Endodermal cell (in vitro differentiated cells): ENCODE data around the gene ZNF512. TPM values are rescaled to one million over a fixed set of nuclear protein-coding genes. Genes with fewer than 3 reads are reported as not detected.

Experiments used
- DNase-seq: peaks from one replicate; pipeline ENCODE4 v3.0.0-alpha.2; 2017
- H3K27ac ChIP-seq: 2 replicates; pipeline ENCODE4 v1.5.1; 2013; ENCODE audit warnings: mild to moderate bottlenecking, low read depth, low read length, moderate library complexity
- H3K27me3 ChIP-seq: 2 replicates; pipeline ENCODE4 v1.6.1; 2013; ENCODE audit warnings: mild to moderate bottlenecking, low read length, moderate library complexity; ENCODE audit not compliant: insufficient read depth, control insufficient read depth, poor library complexity, severe bottlenecking
- H3K36me3 ChIP-seq: 2 replicates; pipeline ENCODE4 v1.7.0; 2013; ENCODE audit warnings: mild to moderate bottlenecking, low read length, moderate library complexity; ENCODE audit not compliant: control insufficient read depth, insufficient read depth
- H3K4me1 ChIP-seq: one replicate; pipeline ENCODE4 v1.7.0; 2013; ENCODE audit warnings: low read length; ENCODE audit not compliant: control insufficient read depth, insufficient read depth
- H3K4me3 ChIP-seq: 2 replicates; pipeline ENCODE4 v1.5.1; 2013; ENCODE audit warnings: mild to moderate bottlenecking, low read length, moderate library complexity
- H3K9ac ChIP-seq: 2 replicates; pipeline ENCODE4 v1.6.1; 2013; ENCODE audit warnings: mild to moderate bottlenecking, low read length, moderate library complexity; ENCODE audit not compliant: poor library complexity, severe bottlenecking; ENCODE audit errors: extremely low read depth
- H3K9me3 ChIP-seq: 2 replicates; pipeline ENCODE4 v1.6.1; 2013; ENCODE audit warnings: mild to moderate bottlenecking, low read length, moderate library complexity; ENCODE audit not compliant: control insufficient read depth
- H3K27ac Mint-ChIP-seq: 2 replicates; pipeline ENCODE4 v1.8.0; 2020; ENCODE audit warnings: mixed read lengths
- H3K27me3 Mint-ChIP-seq: 2 replicates; pipeline ENCODE4 v1.8.0; 2021; ENCODE audit warnings: mild to moderate bottlenecking, mixed read lengths; ENCODE audit not compliant: insufficient read depth
- H3K36me3 Mint-ChIP-seq: 2 replicates; pipeline ENCODE4 v1.8.0; 2020; ENCODE audit warnings: low read depth, mixed read lengths
- H3K4me1 Mint-ChIP-seq: 2 replicates; pipeline ENCODE4 v1.8.0; 2020; ENCODE audit warnings: mixed read lengths
- H3K4me3 Mint-ChIP-seq: 2 replicates; pipeline ENCODE4 v1.8.0; 2020; ENCODE audit warnings: mild to moderate bottlenecking, moderate library complexity, mixed read lengths
- H3K9me3 Mint-ChIP-seq: 2 replicates; pipeline ENCODE4 v1.8.0; 2020; ENCODE audit warnings: mild to moderate bottlenecking, mixed read lengths
- WGBS, 2 experiments: methylation state at CpG; one replicate each; pipeline versions ENCODE4 v1.1.5 to v1.1.7; 2013; ENCODE audit warnings: missing lambda C conversion rate in 2 of 2, mixed read lengths in 1 of 2; ENCODE audit not compliant: insufficient coverage in 1 of 2, insufficient read length in 1 of 2; 5-methylcytosine and 5-hydroxymethylcytosine counted together
- total RNA-seq, 2 donors: library from RNA; stranded (reverse); fragmentation: NEBNext Ultra II Directional in 1 of 2; extraction: Animal tissue kit (Norgen Biotek cat#: 25700) in 1 of 2; gene quantifications; 2 replicates in 1 of 2; 3 replicates in 1 of 2; pipeline ENCODE4 v1.2.1, GENCODE V29; 2021
- TF ChIP-seq, protein P1 (sequence below): fragments of 200-600 bp; sonication (generic); conservative IDR thresholded peaks from 2 replicates; pipeline ENCODE4 v1.5.0; 2021; ENCODE audit warnings: antibody characterized with exemption, mild to moderate bottlenecking

Gene ZNF512
- total RNA-seq, 2 donors from 2014 or later, result 29.3 to 36.7 TPM

- no peak for DNase-seq
- Histone ChIP-seq H3K27ac (no peak overlapping the region), H3K4me1 (no peaks in the 10 kb centered on the region), H3K4me3 (no peak overlapping the region), H3K9ac (no peak overlapping the region), H3K36me3 (no peaks in the 10 kb centered on the region), H3K27me3 (peaks cover 17% of the 10 kb centered on the region), H3K9me3 (no peaks in the 10 kb centered on the region)
- TF ChIP-seq, protein P1, sequence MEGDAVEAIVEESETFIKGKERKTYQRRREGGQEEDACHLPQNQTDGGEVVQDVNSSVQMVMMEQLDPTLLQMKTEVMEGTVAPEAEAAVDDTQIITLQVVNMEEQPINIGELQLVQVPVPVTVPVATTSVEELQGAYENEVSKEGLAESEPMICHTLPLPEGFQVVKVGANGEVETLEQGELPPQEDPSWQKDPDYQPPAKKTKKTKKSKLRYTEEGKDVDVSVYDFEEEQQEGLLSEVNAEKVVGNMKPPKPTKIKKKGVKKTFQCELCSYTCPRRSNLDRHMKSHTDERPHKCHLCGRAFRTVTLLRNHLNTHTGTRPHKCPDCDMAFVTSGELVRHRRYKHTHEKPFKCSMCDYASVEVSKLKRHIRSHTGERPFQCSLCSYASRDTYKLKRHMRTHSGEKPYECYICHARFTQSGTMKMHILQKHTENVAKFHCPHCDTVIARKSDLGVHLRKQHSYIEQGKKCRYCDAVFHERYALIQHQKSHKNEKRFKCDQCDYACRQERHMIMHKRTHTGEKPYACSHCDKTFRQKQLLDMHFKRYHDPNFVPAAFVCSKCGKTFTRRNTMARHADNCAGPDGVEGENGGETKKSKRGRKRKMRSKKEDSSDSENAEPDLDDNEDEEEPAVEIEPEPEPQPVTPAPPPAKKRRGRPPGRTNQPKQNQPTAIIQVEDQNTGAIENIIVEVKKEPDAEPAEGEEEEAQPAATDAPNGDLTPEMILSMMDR, result no peak
- Mint-ChIP-seq H3K4me3 (no peak overlapping the region), H3K36me3 (no peaks in the 10 kb centered on the region), H3K27ac (no peak overlapping the region), H3K9me3 (peaks cover 8% of the 10 kb centered on the region), H3K4me1 (no peaks in the 10 kb centered on the region), H3K27me3 (peaks cover 16% of the 10 kb centered on the region)
- WGBS, 2 experiments, result 59 to 64% methylated on average over 2 of the region's 2 CpGs
Observed at GRCh38 chr2:27561060-27561459, 21.8 kb upstream of the ZNF512 start.

DNA sequence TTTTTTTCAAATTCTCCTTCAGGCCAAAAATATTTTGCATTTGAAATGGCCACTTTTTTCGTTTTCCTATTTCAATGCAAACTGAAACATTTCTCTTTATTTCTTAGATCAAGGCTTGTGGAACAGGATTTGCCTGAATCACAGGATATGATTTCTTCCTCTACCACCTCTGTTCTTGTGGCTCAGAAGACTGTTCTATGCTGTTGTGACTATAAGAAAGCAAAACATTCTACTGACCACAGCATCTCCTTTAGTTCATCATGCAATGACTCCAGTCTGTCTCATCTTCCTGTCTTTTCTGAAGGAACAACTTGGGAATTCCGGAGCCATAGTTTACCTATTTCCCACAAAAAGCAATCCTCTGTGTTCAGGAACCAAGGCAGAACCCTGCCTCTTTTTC lies 16.2 kb upstream of the ZNF512 start:
- Mint-ChIP-seq H3K27me3 (peaks cover 71% of the 10 kb centered on the region), H3K36me3 (no peaks in the 10 kb centered on the region), H3K4me1 (no peaks in the 10 kb centered on the region), H3K4me3 (no peak overlapping the region), H3K27ac (no peak overlapping the region), H3K9me3 (no peaks in the 10 kb centered on the region)
- TF ChIP-seq, protein P1, result no peak
- no peaks in the 10 kb centered on the region for H3K4me1 ChIP-seq
- no peaks in the 10 kb centered on the region for H3K36me3 ChIP-seq
- no peak overlapping the region for H3K4me3 ChIP-seq
- H3K27me3 ChIP-seq, result peaks cover 72% of the 10 kb centered on the region
- WGBS, 2 experiments, result 57 to 76% methylated on average over 2 of the region's 2 CpGs
- H3K9me3 ChIP-seq, result no peaks in the 10 kb centered on the region
- no peak overlapping the region for H3K27ac ChIP-seq
- no peak for DNase-seq
- H3K9ac ChIP-seq, result no peak overlapping the region

GRCh38 chr2:27569398-27569797 lies 13.4 kb upstream of the ZNF512 start:
- no peaks in the 10 kb centered on the region for H3K4me1 Mint-ChIP-seq
- peaks cover 89% of the 10 kb centered on the region for H3K27me3 Mint-ChIP-seq
- H3K4me1 ChIP-seq, result no peaks in the 10 kb centered on the region
- no peaks in the 10 kb centered on the region for H3K36me3 ChIP-seq
- no peak overlapping the region for H3K4me3 ChIP-seq
- H3K9me3 Mint-ChIP-seq, result peaks cover 5% of the 10 kb centered on the region
- 58 to 60% methylated on average over 2 of the region's 2 CpGs for WGBS, 2 experiments
- no peak overlapping the region for H3K4me3 Mint-ChIP-seq
- H3K36me3 Mint-ChIP-seq, result no peaks in the 10 kb centered on the region
- no peak overlapping the region for H3K9ac ChIP-seq
- no peak for DNase-seq
- H3K27me3 ChIP-seq, result peaks cover 72% of the 10 kb centered on the region
- peaks cover under 1% of the 10 kb centered on the region for H3K9me3 ChIP-seq
- TF ChIP-seq, protein P1, result no peak
- no peak overlapping the region for H3K27ac ChIP-seq
- H3K27ac Mint-ChIP-seq, result no peak overlapping the region
